OCI-LY7 (cell line): Measurements from ENCODE around the gene ZBTB22. TPM values are rescaled to one million over a fixed set of nuclear protein-coding genes. Genes with fewer than 3 reads are reported as not detected.
"Not testable (repeated sequence)": the region's sequence is repeated elsewhere in the genome, so short reads cannot be mapped to it uniquely, and the experiment has no call there.

Source experiments
- BruUV-seq: library from RNA; stranded (reverse); fragments of 400-500 nt; replicated peaks from 2 replicates; lab custom pipeline; 2021; lab: Mats Ljungman, UMichigan
- CTCF ChIA-PET: fragments of 300-600 bp; sonication (Branson Sonifier 250); formaldehyde crosslinking; loops from one replicate; lab custom pipeline; 2022; ENCODE audit warnings: antibody characterized with exemption; ENCODE audit not compliant: unreplicated experiment; lab: Charles Lee
- POLR2A ChIA-PET: fragments of 300-600 bp; sonication (Branson Sonifier 250); formaldehyde crosslinking; loops from one replicate; lab custom pipeline; 2022; ENCODE audit warnings: antibody characterized with exemption; lab: Charles Lee
- DNase-seq: peaks from one replicate; pipeline ENCODE4 v3.0.0-alpha.2; 2015; ENCODE audit warnings: low spot score
- H2AFZ ChIP-seq: fragments of 200-600 bp; sonication (generic), shearing (Covaris generic); 2 replicates; pipeline ENCODE4 v1.6.1; 2014; ENCODE audit warnings: mild to moderate bottlenecking, antibody characterized with exemption, low read length, moderate library complexity
- H3K27ac ChIP-seq: fragments of 200-600 bp; sonication (generic); 2 replicates; pipeline ENCODE4 v1.5.1; 2014; ENCODE audit warnings: mixed run types, low read depth, mild to moderate bottlenecking, moderate library complexity, low read length, inconsistent platforms; ENCODE audit not compliant: poor library complexity, severe bottlenecking
- H3K36me3 ChIP-seq: fragments of 200-600 bp; sonication (generic); 2 replicates; pipeline ENCODE4 v1.6.1; 2014; ENCODE audit warnings: mild to moderate bottlenecking, antibody characterized with exemption, low read length, moderate library complexity, mixed read lengths; ENCODE audit not compliant: insufficient read depth
- H3K4me1 ChIP-seq: fragments of 200-600 bp; sonication (generic); 2 replicates; pipeline ENCODE4 v1.5.1; 2014; ENCODE audit warnings: mild to moderate bottlenecking, low read length; ENCODE audit not compliant: insufficient read depth, poor library complexity, severe bottlenecking
- H3K4me2 ChIP-seq: fragments of 200-600 bp; sonication (generic); 2 replicates; pipeline ENCODE4 v1.6.1; 2014; ENCODE audit warnings: mild to moderate bottlenecking, low read length
- H3K4me3 ChIP-seq: fragments of 200-600 bp; sonication (generic); 2 replicates; pipeline ENCODE4 v1.5.1; 2014; ENCODE audit warnings: mild to moderate bottlenecking, low read depth, low read length; ENCODE audit not compliant: poor library complexity, severe bottlenecking
- H3K79me2 ChIP-seq: fragments of 200-600 bp; sonication (generic); 2 replicates; pipeline ENCODE4 v1.6.1; 2016; ENCODE audit warnings: low read depth, mild to moderate bottlenecking, low read length, moderate library complexity, mixed read lengths; ENCODE audit not compliant: insufficient read depth
- H3K9me2 ChIP-seq: fragments of 200-600 bp; sonication (generic); 2 replicates; pipeline ENCODE4 v1.6.1; 2016; ENCODE audit warnings: mild to moderate bottlenecking, low read length, mixed read lengths; ENCODE audit not compliant: insufficient read depth
- H3K9me3 ChIP-seq: fragments of 200-600 bp; sonication (generic); 2 replicates; pipeline ENCODE4 v1.6.1; 2014; ENCODE audit warnings: mild to moderate bottlenecking, mixed run types, low read length, mixed read lengths
- H4K20me1 ChIP-seq: fragments of 200-600 bp; sonication (generic); 2 replicates; pipeline ENCODE4 v1.6.1; 2014; ENCODE audit warnings: mild to moderate bottlenecking, antibody characterized with exemption, low read length, moderate library complexity, mixed read lengths; ENCODE audit not compliant: insufficient read depth
- EZH2phosphoT487 ChIP-seq: fragments of 200-600 bp; sonication (generic); IDR thresholded peaks from 2 replicates; pipeline ENCODE4 v1.6.1; 2018; ENCODE audit warnings: low read depth, borderline replicate concordance, mild to moderate bottlenecking, mixed run types, antibody characterized with exemption, low read length, moderate library complexity, mixed read lengths
- intact Hi-C: fragments of 100-400 bp; cut with micrococcal nuclease; formaldehyde crosslinking; loops from one replicate; pipeline ENCODE4 v1.10.0; 2022; ENCODE audit not compliant: unreplicated experiment
- total RNA-seq, 2 experiments: library from RNA; depleted of rRNA in 1 of 2; stranded (reverse); fragments of >200 nt in 1 of 2; shearing (Covaris generic) in 1 of 2; gene quantifications; 2 replicates each; pipeline ENCODE4 v1.2.3, GENCODE V29; 2014 to 2022
- TF ChIP-seq, protein P1 (sequence below): fragments of 200-600 bp; sonication (generic); conservative IDR thresholded peaks from 2 replicates; pipeline ENCODE4 v1.5.1; 2014; ENCODE audit warnings: mild to moderate bottlenecking, antibody characterized with exemption, low read length, moderate library complexity, mixed read lengths

ZBTB22 gene
- total RNA-seq, 2 experiments from 2014 or later: 14.1 to 21.6 TPM

DNA sequence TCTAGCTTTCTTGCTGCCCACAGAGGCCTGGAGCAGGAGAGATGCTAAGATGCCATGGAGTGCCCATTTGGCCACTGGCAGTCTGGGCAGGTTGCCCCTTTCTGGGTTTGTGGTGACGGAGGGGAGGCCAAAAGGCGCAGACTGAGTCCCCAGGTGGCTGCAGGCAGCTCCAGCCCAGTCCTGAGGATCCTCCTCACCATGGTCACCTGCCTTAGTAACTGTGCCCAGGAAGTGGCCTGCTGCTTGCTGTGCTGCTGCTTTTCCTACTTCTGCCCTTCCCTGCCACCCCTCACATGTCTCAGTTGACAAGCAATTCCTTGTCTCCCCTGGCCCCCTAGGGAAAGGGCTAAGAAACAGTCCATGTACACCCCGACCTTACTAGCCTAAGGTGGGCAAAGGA lies 38.8 kb upstream of the ZBTB22 start:
- H3K4me2 ChIP-seq: no peak overlapping the region
- H2AFZ ChIP-seq: no peak overlapping the region
- H3K36me3 ChIP-seq: no peaks in the 10 kb centered on the region
- BruUV-seq: no TSS peak
- H3K9me3 ChIP-seq: no peaks in the 10 kb centered on the region
- no peak for DNase-seq
- POLR2A ChIA-PET: no interaction called here
- no peaks in the 10 kb centered on the region for H3K9me2 ChIP-seq
- H3K27ac ChIP-seq: no peak overlapping the region
- TF ChIP-seq, protein P1, sequence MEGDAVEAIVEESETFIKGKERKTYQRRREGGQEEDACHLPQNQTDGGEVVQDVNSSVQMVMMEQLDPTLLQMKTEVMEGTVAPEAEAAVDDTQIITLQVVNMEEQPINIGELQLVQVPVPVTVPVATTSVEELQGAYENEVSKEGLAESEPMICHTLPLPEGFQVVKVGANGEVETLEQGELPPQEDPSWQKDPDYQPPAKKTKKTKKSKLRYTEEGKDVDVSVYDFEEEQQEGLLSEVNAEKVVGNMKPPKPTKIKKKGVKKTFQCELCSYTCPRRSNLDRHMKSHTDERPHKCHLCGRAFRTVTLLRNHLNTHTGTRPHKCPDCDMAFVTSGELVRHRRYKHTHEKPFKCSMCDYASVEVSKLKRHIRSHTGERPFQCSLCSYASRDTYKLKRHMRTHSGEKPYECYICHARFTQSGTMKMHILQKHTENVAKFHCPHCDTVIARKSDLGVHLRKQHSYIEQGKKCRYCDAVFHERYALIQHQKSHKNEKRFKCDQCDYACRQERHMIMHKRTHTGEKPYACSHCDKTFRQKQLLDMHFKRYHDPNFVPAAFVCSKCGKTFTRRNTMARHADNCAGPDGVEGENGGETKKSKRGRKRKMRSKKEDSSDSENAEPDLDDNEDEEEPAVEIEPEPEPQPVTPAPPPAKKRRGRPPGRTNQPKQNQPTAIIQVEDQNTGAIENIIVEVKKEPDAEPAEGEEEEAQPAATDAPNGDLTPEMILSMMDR: no peak
- no peak for TF ChIP-seq EZH2phosphoT487
- H4K20me1 ChIP-seq: no peaks in the 10 kb centered on the region
- no peak overlapping the region for H3K4me3 ChIP-seq
- no peaks in the 10 kb centered on the region for H3K79me2 ChIP-seq
- intact Hi-C loops: no loop called here
- CTCF ChIA-PET: no interaction called here
- no peaks in the 10 kb centered on the region for H3K4me1 ChIP-seq

DNA sequence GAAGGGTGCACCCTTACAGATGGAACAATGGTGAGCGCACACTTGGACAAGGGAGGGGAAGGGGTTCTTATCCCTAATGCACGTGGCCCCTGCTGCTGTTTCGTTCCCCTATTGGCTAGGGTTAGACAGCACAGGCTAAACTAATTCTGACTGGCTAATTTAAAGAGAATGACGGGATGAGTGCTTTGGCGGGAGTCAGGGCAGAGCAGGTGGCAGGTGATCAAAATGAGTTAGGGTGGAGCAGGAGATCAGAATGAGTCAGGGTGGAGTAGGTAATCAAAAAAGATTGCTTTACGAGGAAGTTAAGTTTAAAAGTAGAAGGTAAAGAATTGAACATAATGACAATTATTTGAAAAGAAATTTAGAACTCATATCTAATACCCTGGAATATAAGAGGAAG lies 38.3 kb upstream of the ZBTB22 start:
- H3K4me2 ChIP-seq, CTCF ChIA-PET, H2AFZ ChIP-seq, DNase-seq, intact Hi-C loops, H3K4me3 ChIP-seq, H3K9me3 ChIP-seq, POLR2A ChIA-PET, H4K20me1 ChIP-seq, H3K36me3 ChIP-seq, H3K9me2 ChIP-seq, H3K79me2 ChIP-seq, H3K4me1 ChIP-seq, BruUV-seq, H3K27ac ChIP-seq: not testable (repeated sequence)

DNA sequence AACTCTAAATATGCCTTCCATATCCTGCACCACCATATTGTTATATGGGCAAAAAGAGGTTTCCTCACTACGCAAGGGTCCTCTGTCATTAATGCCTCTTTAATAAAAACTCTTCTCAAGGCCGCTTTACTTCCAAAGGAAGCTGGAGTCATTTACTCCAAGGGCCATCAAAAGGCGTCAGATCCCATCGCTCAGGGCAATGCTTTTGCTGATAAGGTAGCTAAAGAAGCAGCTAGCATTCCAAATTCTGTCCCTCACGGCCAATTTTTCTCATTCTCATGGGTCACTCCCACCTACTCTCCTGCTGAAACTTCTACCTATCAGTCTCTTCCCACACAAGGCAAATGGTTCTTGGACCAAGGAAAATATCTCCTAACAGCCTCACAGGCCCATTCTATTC lies 30.3 kb upstream of the ZBTB22 start:
- Histone ChIP-seq H3K27ac (no peak overlapping the region), H4K20me1 (no peaks in the 10 kb centered on the region), H3K79me2 (no peaks in the 10 kb centered on the region), H3K4me3 (no peak overlapping the region), H3K9me2 (no peaks in the 10 kb centered on the region), H3K9me3 (no peaks in the 10 kb centered on the region), H3K4me1 (peaks cover 29% of the 10 kb centered on the region), H3K36me3 (no peaks in the 10 kb centered on the region), H2AFZ (no peak overlapping the region), H3K4me2 (no peak overlapping the region)
- POLR2A ChIA-PET: interaction anchor here (0.6 kb wide), 1 partner anchor 30 kb away, joined by 3 read pairs; the partner anchor contains the start of gene ZBTB22
- intact Hi-C loops: no loop called here
- CTCF ChIA-PET: no interaction called here
- no peak for DNase-seq
- no peak for TF ChIP-seq EZH2phosphoT487
- TF ChIP-seq, protein P1: no peak
- no TSS peak for BruUV-seq

DNA sequence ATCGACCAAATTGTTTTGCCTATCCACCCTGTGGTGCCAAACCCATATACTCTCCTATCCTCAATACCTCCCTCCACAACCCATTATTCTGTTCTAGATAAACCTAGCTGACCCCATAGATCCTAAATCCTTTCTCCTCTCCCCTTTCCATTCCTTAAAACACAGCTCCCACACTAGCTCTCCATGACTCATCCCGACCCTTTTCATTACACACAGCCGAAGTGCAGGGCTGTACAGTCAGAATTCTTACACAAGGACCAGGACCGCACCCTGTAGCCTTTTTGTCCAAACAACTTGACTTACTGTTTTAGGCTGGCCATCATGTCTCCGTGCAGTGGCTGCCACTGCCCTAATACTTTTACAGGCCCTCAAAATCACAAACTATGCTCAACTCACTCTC lies 29.4 kb upstream of the ZBTB22 start:
- CTCF ChIA-PET, POLR2A ChIA-PET, H3K36me3 ChIP-seq, DNase-seq, BruUV-seq, H3K79me2 ChIP-seq, intact Hi-C loops, H3K27ac ChIP-seq, H2AFZ ChIP-seq, H3K9me2 ChIP-seq, H3K4me3 ChIP-seq, H3K4me2 ChIP-seq, H3K9me3 ChIP-seq, H4K20me1 ChIP-seq: not testable (repeated sequence)
- H3K4me1 ChIP-seq: peaks cover 37% of the 10 kb centered on the region
